ENCODE results near the gene WFDC1. TPM values are rescaled to one million over a fixed set of nuclear protein-coding genes. Genes with fewer than 3 reads are reported as not detected.

Gene WFDC1
- polyA plus RNA-seq, 1 of the 3 experiments (the other 2 are of a cell fraction): 0.03 TPM

DNA sequence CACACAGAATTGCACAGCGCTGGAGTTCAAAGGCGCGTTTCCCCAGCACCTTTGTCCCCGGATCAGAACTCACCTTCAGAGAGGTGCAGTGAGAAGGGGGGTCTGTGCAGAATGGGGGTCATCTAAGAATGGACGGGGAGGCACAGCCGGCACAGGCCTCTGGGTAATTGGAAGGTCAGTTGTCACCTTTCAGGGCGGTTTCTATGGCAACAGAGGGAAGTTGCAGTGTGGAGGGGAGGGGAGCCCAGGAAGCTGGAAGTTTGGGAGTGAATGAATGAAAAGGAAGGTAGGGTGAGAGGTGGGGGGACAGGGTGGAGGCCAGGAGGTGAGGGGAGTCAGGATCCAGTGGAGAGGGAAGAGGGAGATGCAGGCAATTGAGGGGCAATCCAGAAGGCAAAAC, 42.5 kb upstream of the WFDC1 start:
- no peak for DNase-seq
- TF ChIP-seq ZBTB33 (IDR thresholded peaks at IDR 0.05; ENCODE audit: borderline replicate concordance, low read depth) (no peak), FOXM1 (IDR thresholded peaks at IDR 0.05; ENCODE audit: low read depth) (no peak), GATA2 (CRISPR knock-in tag; IDR thresholded peaks at IDR 0.05) (no peak), CTCF (IDR thresholded peaks at IDR 0.05) (no peak), RAD21 (IDR thresholded peaks at IDR 0.05; ENCODE audit: low read length) (no peak), GABPA (IDR thresholded peaks at IDR 0.05; ENCODE audit: low read depth) (no peak), RXRA (IDR thresholded peaks at IDR 0.05; ENCODE audit: borderline replicate concordance, low read depth) (no peak), MEF2A (IDR thresholded peaks at IDR 0.05; ENCODE audit: borderline replicate concordance, low read depth) (no peak), USF1 (IDR thresholded peaks at IDR 0.05; ENCODE audit: borderline replicate concordance, low read depth) (no peak)
- 54% methylated on average over 7 of the region's 7 CpGs for WGBS (ENCODE audit: low lambda C conversion rate)
- Histone ChIP-seq H3K36me3 (replicated peaks in 1 of 2; ENCODE audit: control insufficient read depth in 1 of 2, insufficient read depth in 2 of 2, low read length in 1 of 2) (no peaks in the 10 kb centered on the region), H3K9ac (no peak overlapping the region), H3K9me3 (no peaks in the 10 kb centered on the region), H3K4me3 (ENCODE audit: low read depth in 2 of 2, low read length in 1 of 2) (no peak overlapping the region), H3K27me3 (ENCODE audit: insufficient read depth) (peaks cover 27% of the 10 kb centered on the region; the same call in 1 of the 2 replicates), H3K9me2 (no peaks in the 10 kb centered on the region), H3F3A (replicated peaks; ENCODE audit: insufficient read depth) (no peaks in the 10 kb centered on the region), H3K79me2 (ENCODE audit: insufficient read depth) (no peaks in the 10 kb centered on the region), H3K27ac (ENCODE audit: low read depth in 2 of 2, low read length in 1 of 2) (no peak overlapping the region), H3K4me2 (no peak overlapping the region), H3K4me1 (ENCODE audit: control insufficient read depth in 1 of 2, insufficient read depth in 2 of 2, low read depth in 1 of 2, low read length in 1 of 2) (peaks cover 0 to 6% of the 10 kb centered on the region in 2 experiments; a peak in 1 of 4 replicates), H4K20me1 (ENCODE audit: insufficient read depth) (no peaks in the 10 kb centered on the region), H2AFZ (ENCODE audit: low read depth) (no peak overlapping the region)
- ChIA-PET CTCF (no interaction called here), POLR2A (no interaction called here)

- H3K4me1 ChIP-seq (ENCODE audit: control insufficient read depth in 1 of 2, insufficient read depth in 2 of 2, low read depth in 1 of 2, low read length in 1 of 2): peaks cover 0 to 6% of the 10 kb centered on the region in 2 experiments; a peak in 1 of 4 replicates
- no peak overlapping the region for H3K9ac ChIP-seq
- H3K4me2 ChIP-seq: no peak overlapping the region
- no peaks in the 10 kb centered on the region for H3K9me2 ChIP-seq
- 61% methylated on average over 4 of the region's 4 CpGs for WGBS (ENCODE audit: low lambda C conversion rate)
- H4K20me1 ChIP-seq (ENCODE audit: insufficient read depth): no peaks in the 10 kb centered on the region
- peaks cover 27% of the 10 kb centered on the region; the same call in 1 of the 2 replicates for H3K27me3 ChIP-seq (ENCODE audit: insufficient read depth)
- no peaks in the 10 kb centered on the region for H3K79me2 ChIP-seq (ENCODE audit: insufficient read depth)
- DNase-seq: no peak
- H3K9me3 ChIP-seq: no peaks in the 10 kb centered on the region
- no peak overlapping the region for H2AFZ ChIP-seq (ENCODE audit: low read depth)
- no peak overlapping the region for H3K4me3 ChIP-seq (ENCODE audit: low read depth in 2 of 2, low read length in 1 of 2)
- H3K36me3 ChIP-seq (replicated peaks in 1 of 2; ENCODE audit: control insufficient read depth in 1 of 2, insufficient read depth in 2 of 2, low read length in 1 of 2): no peaks in the 10 kb centered on the region
- TF ChIP-seq GABPA (IDR thresholded peaks at IDR 0.05; ENCODE audit: low read depth): no peak
- no peak for TF ChIP-seq TAF1 (IDR thresholded peaks at IDR 0.05; ENCODE audit: borderline replicate concordance, low read depth, low read length)
- TF ChIP-seq FOXM1 (IDR thresholded peaks at IDR 0.05; ENCODE audit: low read depth): no peak
- no peak for TF ChIP-seq RAD21 (IDR thresholded peaks at IDR 0.05; ENCODE audit: low read length)
- no peak for TF ChIP-seq RFX5 (IDR thresholded peaks at IDR 0.05; ENCODE audit: low read length)
- TF ChIP-seq EP300 (IDR thresholded peaks at IDR 0.05; ENCODE audit: borderline replicate concordance in 1 of 2, low read depth in 1 of 2, low read length in 1 of 2): no peak
- no peak for TF ChIP-seq CHD2 (IDR thresholded peaks at IDR 0.05; ENCODE audit: low read length, partially characterized antibody)
- TF ChIP-seq, protein P1, sequence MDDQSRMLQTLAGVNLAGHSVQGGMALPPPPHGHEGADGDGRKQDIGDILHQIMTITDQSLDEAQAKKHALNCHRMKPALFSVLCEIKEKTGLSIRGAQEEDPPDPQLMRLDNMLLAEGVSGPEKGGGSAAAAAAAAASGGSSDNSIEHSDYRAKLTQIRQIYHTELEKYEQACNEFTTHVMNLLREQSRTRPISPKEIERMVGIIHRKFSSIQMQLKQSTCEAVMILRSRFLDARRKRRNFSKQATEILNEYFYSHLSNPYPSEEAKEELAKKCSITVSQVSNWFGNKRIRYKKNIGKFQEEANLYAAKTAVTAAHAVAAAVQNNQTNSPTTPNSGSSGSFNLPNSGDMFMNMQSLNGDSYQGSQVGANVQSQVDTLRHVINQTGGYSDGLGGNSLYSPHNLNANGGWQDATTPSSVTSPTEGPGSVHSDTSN (IDR thresholded peaks at IDR 0.05): no peak
- TF ChIP-seq TEAD4 (IDR thresholded peaks at IDR 0.05; ENCODE audit: borderline replicate concordance, insufficient read depth): no peak
- no peak for TF ChIP-seq NRF1 (IDR thresholded peaks at IDR 0.05; ENCODE audit: low read depth, low read length)
- no peak for TF ChIP-seq MEF2A (IDR thresholded peaks at IDR 0.05; ENCODE audit: borderline replicate concordance, low read depth)
- no peak for TF ChIP-seq YY1 (IDR thresholded peaks at IDR 0.05; ENCODE audit: low read depth)
- no peak for TF ChIP-seq FOSL2 (IDR thresholded peaks at IDR 0.05; ENCODE audit: borderline replicate concordance, low read depth)
- no peak for TF ChIP-seq MXI1 (IDR thresholded peaks at IDR 0.05; ENCODE audit: low read depth, low read length)
- ChIA-PET CTCF (no interaction called here), POLR2A (no interaction called here)
- no peaks in the 10 kb centered on the region for H3F3A ChIP-seq (replicated peaks; ENCODE audit: insufficient read depth)
- no peak overlapping the region for H3K27ac ChIP-seq (ENCODE audit: low read depth in 2 of 2, low read length in 1 of 2)
These were observed 41.5 kb upstream of the WFDC1 start for GRCh38 chr16:84253173-84253572.
